Trophoblast cell (in vitro differentiated cells and primary cell): ENCODE measurements around the gene ARHGAP22.
A peak's percentile ranks its signal among the peaks of the same experiment; 100 is the strongest.

Experiments used
- DNase-seq, 2 donors: peaks; one replicate each; pipeline ENCODE4 v3.0.0-alpha.2; 2016
- H2AFZ ChIP-seq: 2 replicates; pipeline ENCODE4 v1.6.1; 2013; ENCODE audit warnings: low read length, moderate library complexity, mild to moderate bottlenecking; ENCODE audit not compliant: insufficient read depth, poor library complexity
- H2AK5ac ChIP-seq: 2 replicates; pipeline ENCODE4 v1.6.1; 2013; ENCODE audit warnings: mild to moderate bottlenecking, low read length
- H2BK120ac ChIP-seq: 2 replicates; pipeline ENCODE4 v1.6.1; 2013; ENCODE audit warnings: low read length, mild to moderate bottlenecking, moderate library complexity; ENCODE audit not compliant: insufficient read depth, poor library complexity
- H2BK12ac ChIP-seq: 2 replicates; pipeline ENCODE4 v1.6.1; 2013; ENCODE audit warnings: mild to moderate bottlenecking, low read length, moderate library complexity
- H2BK5ac ChIP-seq: 2 replicates; pipeline ENCODE4 v1.6.1; 2013; ENCODE audit warnings: low read length, low read depth, moderate library complexity, mild to moderate bottlenecking; ENCODE audit not compliant: poor library complexity
- H3K14ac ChIP-seq: 2 replicates; pipeline ENCODE4 v1.6.1; 2013; ENCODE audit warnings: mild to moderate bottlenecking, low read length
- H3K18ac ChIP-seq: 2 replicates; pipeline ENCODE4 v1.6.1; 2013; ENCODE audit warnings: mild to moderate bottlenecking, low read length
- H3K23ac ChIP-seq: 2 replicates; pipeline ENCODE4 v1.6.1; 2013; ENCODE audit warnings: low read length
- H3K27ac ChIP-seq: 2 replicates; pipeline ENCODE4 v1.5.1; 2013; ENCODE audit warnings: low read depth, mild to moderate bottlenecking, inconsistent platforms, low read length, moderate library complexity
- H3K27me3 ChIP-seq: 2 replicates; pipeline ENCODE4 v1.6.1; 2013; ENCODE audit warnings: inconsistent platforms, mild to moderate bottlenecking, low read length, moderate library complexity; ENCODE audit not compliant: insufficient read depth
- H3K36me3 ChIP-seq, 2 experiments: 1 replicate in 1 of 2; 2 replicates in 1 of 2; pipeline ENCODE4 v1.6.1; 2013; ENCODE audit warnings: low read length in 2 of 2, mild to moderate bottlenecking in 2 of 2, moderate library complexity in 1 of 2; ENCODE audit not compliant: insufficient read depth in 2 of 2, control insufficient read depth in 1 of 2
- H3K4ac ChIP-seq: 2 replicates; pipeline ENCODE4 v1.6.1; 2013; ENCODE audit warnings: low read depth, mild to moderate bottlenecking, low read length, moderate library complexity
- H3K4me1 ChIP-seq, 2 experiments: 1 replicate in 1 of 2; 2 replicates in 1 of 2; pipeline ENCODE4 v1.6.1; 2013; ENCODE audit warnings: low read length in 2 of 2, mild to moderate bottlenecking in 2 of 2, moderate library complexity in 1 of 2; ENCODE audit not compliant: insufficient read depth in 2 of 2, control insufficient read depth in 1 of 2
- H3K4me2 ChIP-seq: 2 replicates; pipeline ENCODE4 v1.6.1; 2013; ENCODE audit warnings: inconsistent platforms, mild to moderate bottlenecking, low read length, moderate library complexity
- H3K4me3 ChIP-seq: 2 replicates; pipeline ENCODE4 v1.5.1; 2013; ENCODE audit warnings: mild to moderate bottlenecking, low read depth, low read length, inconsistent platforms
- H3K79me1 ChIP-seq: one replicate; pipeline ENCODE4 v1.6.1; 2013; ENCODE audit warnings: low read length
- H3K79me2 ChIP-seq: 2 replicates; pipeline ENCODE4 v1.6.1; 2013; ENCODE audit warnings: low read length, mild to moderate bottlenecking; ENCODE audit not compliant: control insufficient read depth, insufficient read depth, poor library complexity
- H3K9ac ChIP-seq: 2 replicates; pipeline ENCODE4 v1.6.1; 2013; ENCODE audit warnings: mild to moderate bottlenecking, low read length
- H3K9me3 ChIP-seq: 2 replicates; pipeline ENCODE4 v1.6.1; 2013; ENCODE audit warnings: low read depth, mild to moderate bottlenecking, control low read depth, inconsistent platforms, low read length; ENCODE audit not compliant: insufficient read depth
- H4K12ac ChIP-seq: 2 replicates; pipeline ENCODE4 v1.6.1; 2013; ENCODE audit warnings: low read depth, mild to moderate bottlenecking, low read length, moderate library complexity
- H4K8ac ChIP-seq: 2 replicates; pipeline ENCODE4 v1.6.1; 2013; ENCODE audit warnings: low read depth, mild to moderate bottlenecking, low read length, moderate library complexity
- H4K91ac ChIP-seq: one replicate; pipeline ENCODE4 v1.6.1; 2013; ENCODE audit warnings: low read depth, mild to moderate bottlenecking, low read length, moderate library complexity
- WGBS: extraction: QIAGEN DNeasy Blood & Tissue Kit; methylation state at CpG from one replicate; pipeline ENCODE4 v1.1.7; 2013; ENCODE audit warnings: missing lambda C conversion rate; ENCODE audit not compliant: insufficient read length, insufficient coverage; ENCODE audit errors: extremely low coverage; 5-methylcytosine and 5-hydroxymethylcytosine counted together

ARHGAP22 gene

GRCh38 chr10:48625826-48626134 is 20.9 kb upstream of the ARHGAP22 start:
- no peak overlapping the region for H3K4me3 ChIP-seq
- H2AK5ac ChIP-seq: no peak overlapping the region
- H2BK5ac ChIP-seq: no peak overlapping the region
- H3K27ac ChIP-seq: no peak overlapping the region
- no peak overlapping the region for H2BK120ac ChIP-seq
- no peaks in the 10 kb centered on the region for H3K36me3 ChIP-seq
- no peak overlapping the region for H4K8ac ChIP-seq
- H3K9ac ChIP-seq: no peak overlapping the region
- H3K79me2 ChIP-seq: no peaks in the 10 kb centered on the region
- no peak overlapping the region for H2BK12ac ChIP-seq
- no peaks in the 10 kb centered on the region for H3K79me1 ChIP-seq
- H3K27me3 ChIP-seq: no peaks in the 10 kb centered on the region
- no peak overlapping the region for H2AFZ ChIP-seq
- H3K14ac ChIP-seq: no peak overlapping the region
- H3K23ac ChIP-seq: no peak overlapping the region
- no peaks in the 10 kb centered on the region for H3K4me1 ChIP-seq
- no CpG with 5 or more reads among the region's 1 CpG for WGBS
- H4K12ac ChIP-seq: no peak overlapping the region
- H3K18ac ChIP-seq: no peak overlapping the region
- H4K91ac ChIP-seq: no peak overlapping the region
- no peak for DNase-seq
- no peak overlapping the region for H3K4me2 ChIP-seq
- no peak overlapping the region for H3K4ac ChIP-seq
- no peaks in the 10 kb centered on the region for H3K9me3 ChIP-seq

- Histone ChIP-seq H3K79me2 (no peaks in the 10 kb centered on the region), H3K4me1 (no peaks in the 10 kb centered on the region), H2BK120ac (no peak overlapping the region), H3K9me3 (no peaks in the 10 kb centered on the region), H3K27ac (no peak overlapping the region), H4K91ac (no peak overlapping the region), H3K4me3 (no peak overlapping the region), H2BK5ac (no peak overlapping the region), H2AFZ (no peak overlapping the region), H2AK5ac (no peak overlapping the region), H3K9ac (no peak overlapping the region), H3K23ac (no peak overlapping the region), H3K36me3 (no peaks in the 10 kb centered on the region), H3K14ac (no peak overlapping the region), H3K18ac (no peak overlapping the region), H4K12ac (no peak overlapping the region), H3K4ac (no peak overlapping the region), H3K27me3 (no peaks in the 10 kb centered on the region), H4K8ac (no peak overlapping the region), H2BK12ac (no peak overlapping the region), H3K4me2 (no peak overlapping the region), H3K79me1 (no peaks in the 10 kb centered on the region)
- WGBS: no CpG with 5 or more reads among the region's 5 CpGs
- peak in 1 of 2 donors; percentile 29 for DNase-seq
Measured at GRCh38 chr10:48623607-48624132, 18.8 kb upstream of the ARHGAP22 start.

- no peak overlapping the region for H2BK120ac ChIP-seq
- H2AFZ ChIP-seq: no peak overlapping the region
- no peaks in the 10 kb centered on the region for H3K36me3 ChIP-seq
- no peaks in the 10 kb centered on the region for H3K4me1 ChIP-seq
- H3K23ac ChIP-seq: no peak overlapping the region
- no peak overlapping the region for H3K4me3 ChIP-seq
- no peaks in the 10 kb centered on the region for H3K79me2 ChIP-seq
- no peak overlapping the region for H2BK12ac ChIP-seq
- DNase-seq: no peak
- H3K79me1 ChIP-seq: no peaks in the 10 kb centered on the region
- H3K27me3 ChIP-seq: no peaks in the 10 kb centered on the region
- H4K12ac ChIP-seq: no peak overlapping the region
- no peak overlapping the region for H2BK5ac ChIP-seq
- H3K4me2 ChIP-seq: no peak overlapping the region
- H3K9me3 ChIP-seq: no peaks in the 10 kb centered on the region
- no peak overlapping the region for H2AK5ac ChIP-seq
- H4K91ac ChIP-seq: no peak overlapping the region
- H3K4ac ChIP-seq: no peak overlapping the region
- no peak overlapping the region for H3K9ac ChIP-seq
- H3K27ac ChIP-seq: no peak overlapping the region
- H3K14ac ChIP-seq: no peak overlapping the region
- H3K18ac ChIP-seq: no peak overlapping the region
- no CpG with 5 or more reads among the region's 3 CpGs for WGBS
- H4K8ac ChIP-seq: no peak overlapping the region
Measured at GRCh38 chr10:48623009-48623408, 18.1 kb upstream of the ARHGAP22 start.

GRCh38 chr10:48620719-48621118 is 15.8 kb upstream of the ARHGAP22 start:
- H3K79me1 ChIP-seq: no peaks in the 10 kb centered on the region
- no peak overlapping the region for H2AFZ ChIP-seq
- H2BK5ac ChIP-seq: no peak overlapping the region
- H3K9ac ChIP-seq: no peak overlapping the region
- no peak overlapping the region for H3K4me3 ChIP-seq
- H3K27me3 ChIP-seq: no peaks in the 10 kb centered on the region
- H2AK5ac ChIP-seq: no peak overlapping the region
- no peak overlapping the region for H4K8ac ChIP-seq
- H3K4me2 ChIP-seq: no peak overlapping the region
- no peak overlapping the region for H3K18ac ChIP-seq
- no peak overlapping the region for H3K23ac ChIP-seq
- H3K14ac ChIP-seq: no peak overlapping the region
- no peaks in the 10 kb centered on the region for H3K9me3 ChIP-seq
- no peak overlapping the region for H2BK120ac ChIP-seq
- H3K79me2 ChIP-seq: no peaks in the 10 kb centered on the region
- no peak overlapping the region for H4K12ac ChIP-seq
- WGBS: no CpG with 5 or more reads among the region's 2 CpGs
- no peak overlapping the region for H4K91ac ChIP-seq
- H3K4me1 ChIP-seq: no peaks in the 10 kb centered on the region
- H3K27ac ChIP-seq: no peak overlapping the region
- H3K36me3 ChIP-seq: no peaks in the 10 kb centered on the region
- H3K4ac ChIP-seq: no peak overlapping the region
- H2BK12ac ChIP-seq: no peak overlapping the region
- no peak for DNase-seq
